Mucosa of descending colon (tissue), 3 donors: ENCODE data around the gene KRTAP2-4. TPM values are rescaled to one million over a fixed set of nuclear protein-coding genes. Genes with fewer than 3 reads are reported as not detected.

ENCODE experiments used
- ATAC-seq: fragments of 200-7000 bp; cut with Tn5 transposase; one replicate; pipeline ENCODE4 v1.9.1; 2020; ENCODE audit warnings: mild to moderate bottlenecking, moderate library complexity
- DNase-seq, 3 donors: peaks; one replicate each; pipeline ENCODE4 v3.0.0-alpha.2; 2020
- H3K36me3 ChIP-seq: fragments of 200-600 bp; one replicate; pipeline ENCODE4 v1.8.0; 2021; ENCODE audit warnings: low read depth, mild to moderate bottlenecking
- H3K4me1 ChIP-seq: fragments of 200-600 bp; one replicate; pipeline ENCODE4 v1.8.0; 2021; ENCODE audit warnings: low read depth, mild to moderate bottlenecking
- H3K4me3 ChIP-seq: fragments of 200-600 bp; one replicate; pipeline ENCODE4 v1.8.0; 2021; ENCODE audit warnings: mild to moderate bottlenecking
- H3K9me3 ChIP-seq: fragments of 200-600 bp; one replicate; pipeline ENCODE4 v1.8.0; 2021; ENCODE audit warnings: mild to moderate bottlenecking
- CTCF ChIP-seq: fragments of 200-600 bp; IDR thresholded peaks from one replicate; pipeline ENCODE4 v1.8.0; 2022; ENCODE audit warnings: antibody characterized with exemption, mild to moderate bottlenecking
- intact Hi-C, 2 donors: fragments of 100-400 bp; cut with DNase I in 1 of 2; cut with micrococcal nuclease in 1 of 2; formaldehyde crosslinking; loops; one replicate each; pipeline versions ENCODE4 v1.11.0 to v1.11.1; 2022; cut with DNase I, micrococcal nuclease
- total RNA-seq, 3 donors: library from RNA; stranded (reverse); fragmentation: NEBNext Ultra II Directional in 2 of 3; extraction: Animal tissue kit (Norgen Biotek cat#: 25700) in 2 of 3; gene quantifications; one replicate each; pipeline versions ENCODE4 v1.2.1 to v1.2.4, GENCODE V29; 2021 to 2023
- donor health status: DM: no; HTN: no; CAD: no; lungs with moderate emphysema.
- donor health status: DM: no; HTN: no; CAD: no.
- donor health status: DM: no; HTN: yes; CAD: no.

The KRTAP2-4 gene
- total RNA-seq, 3 donors from 2014 or later = not detected

- no peaks in the 10 kb centered on the region for H3K36me3 ChIP-seq
- DNase-seq (no peak), ATAC-seq (no peak)
- no peak overlapping the region for H3K4me3 ChIP-seq
- no peaks in the 10 kb centered on the region for H3K4me1 ChIP-seq
- TF ChIP-seq CTCF = no peak
- intact Hi-C loops = no loop called here
- no peaks in the 10 kb centered on the region for H3K9me3 ChIP-seq
Observed at GRCh38 chr17:41018541-41018940, 47.1 kb downstream of the KRTAP2-4 start.

GRCh38 chr17:41016578-41017215 lies 49.0 kb downstream of the KRTAP2-4 start:
- no peak for DNase-seq
- intact Hi-C loops = no loop called here
- Histone ChIP-seq H3K9me3 (no peaks in the 10 kb centered on the region), H3K4me1 (no peaks in the 10 kb centered on the region), H3K4me3 (no peak overlapping the region), H3K36me3 (no peaks in the 10 kb centered on the region)
- no peak for TF ChIP-seq CTCF
- ATAC-seq = no peak

- DNase-seq (no peak), ATAC-seq (no peak)
- Histone ChIP-seq H3K36me3 (no peaks in the 10 kb centered on the region), H3K9me3 (no peaks in the 10 kb centered on the region), H3K4me3 (no peak overlapping the region), H3K4me1 (no peaks in the 10 kb centered on the region)
- TF ChIP-seq CTCF = no peak
- intact Hi-C loops = no loop called here
Observed at GRCh38 chr17:41015454-41015853, 50.2 kb downstream of the KRTAP2-4 start.

Other genes starting within 250 kb of the KRTAP2-4 start
- gene KRT10, start 243.3 kb downstream of the KRTAP2-4 start, total RNA-seq = 10 to 100 TPM; 24.5 to 33.1 (median 26.4) TPM
- gene KRT12, start 198.7 kb downstream of the KRTAP2-4 start, total RNA-seq = 1 to 10 TPM in 2 of 3 donors, under 1 TPM in 1; 0.80 to 6.0 (median 2.5) TPM
- gene KRT20, start 180.6 kb downstream of the KRTAP2-4 start, total RNA-seq = 1,000 to 10,000 TPM in 2 of 3 donors, 100 to 1,000 TPM in 1; 553 to 1,810 (median 1,312) TPM
- under 1 TPM in 1 of 3 donors, not detected in 2; 0.53 TPM for gene KRT23, start 128.2 kb downstream of the KRTAP2-4 start, total RNA-seq
- gene KRT39, start 98.9 kb downstream of the KRTAP2-4 start, total RNA-seq = under 1 TPM in 1 of 3 donors, not detected in 2; 0.52 TPM
- under 1 TPM in 1 of 3 donors, not detected in 2; 0.22 TPM for gene KRT40, start 81.6 kb downstream of the KRTAP2-4 start, total RNA-seq
- not detected for gene KRTAP3-3, start 71.7 kb downstream of the KRTAP2-4 start, total RNA-seq
- not detected for gene KRTAP3-2, start 66.0 kb downstream of the KRTAP2-4 start, total RNA-seq
- not detected for gene KRTAP3-1, start 56.8 kb downstream of the KRTAP2-4 start, total RNA-seq
- gene KRTAP1-5, start 38.7 kb downstream of the KRTAP2-4 start, total RNA-seq = not detected
- gene KRTAP1-4, start 35.7 kb downstream of the KRTAP2-4 start, total RNA-seq = not detected
- not detected for gene KRTAP1-3, start 31.0 kb downstream of the KRTAP2-4 start, total RNA-seq
- gene KRTAP1-1, start 24.4 kb downstream of the KRTAP2-4 start, total RNA-seq = not detected
- not detected for gene KRTAP2-1, start 18.6 kb downstream of the KRTAP2-4 start, total RNA-seq
- gene KRTAP2-2, start 10.6 kb downstream of the KRTAP2-4 start, total RNA-seq = not detected
- not detected for gene KRTAP2-3, start 5.8 kb downstream of the KRTAP2-4 start, total RNA-seq
- not detected for gene KRTAP4-7, start 18.3 kb upstream of the KRTAP2-4 start, total RNA-seq
- not detected for gene KRTAP4-8, start 32.3 kb upstream of the KRTAP2-4 start, total RNA-seq
- gene KRTAP4-16, start 36.3 kb upstream of the KRTAP2-4 start, total RNA-seq = not detected
- not detected for gene KRTAP4-9, start 39.5 kb upstream of the KRTAP2-4 start, total RNA-seq
- gene KRTAP4-11, start 52.5 kb upstream of the KRTAP2-4 start, total RNA-seq = not detected
- not detected for gene KRTAP4-12, start 58.3 kb upstream of the KRTAP2-4 start, total RNA-seq
- not detected for gene KRTAP4-6, start 74.7 kb upstream of the KRTAP2-4 start, total RNA-seq
- gene KRTAP4-5, start 83.9 kb upstream of the KRTAP2-4 start, total RNA-seq = not detected
- not detected for gene KRTAP4-4, start 94.9 kb upstream of the KRTAP2-4 start, total RNA-seq
- not detected for gene KRTAP4-3, start 102.3 kb upstream of the KRTAP2-4 start, total RNA-seq
- not detected for gene KRTAP4-2, start 112.3 kb upstream of the KRTAP2-4 start, total RNA-seq
- under 1 TPM in 1 of 3 donors, not detected in 2; 0.84 TPM for gene KRTAP4-1, start 119.0 kb upstream of the KRTAP2-4 start, total RNA-seq
- not detected for gene KRTAP9-1, start 124.0 kb upstream of the KRTAP2-4 start, total RNA-seq
- not detected for gene KRTAP9-2, start 160.8 kb upstream of the KRTAP2-4 start, total RNA-seq
- gene KRTAP9-3, start 166.6 kb upstream of the KRTAP2-4 start, total RNA-seq = not detected
- gene KRTAP9-8, start 172.1 kb upstream of the KRTAP2-4 start, total RNA-seq = not detected
- gene KRTAP9-4, start 183.8 kb upstream of the KRTAP2-4 start, total RNA-seq = not detected
- gene KRTAP9-9, start 189.5 kb upstream of the KRTAP2-4 start, total RNA-seq = not detected
- not detected for gene KRTAP9-6, start 199.5 kb upstream of the KRTAP2-4 start, total RNA-seq
- gene KRTAP9-7, start 209.8 kb upstream of the KRTAP2-4 start, total RNA-seq = not detected
- not detected for gene KRTAP29-1, start 237.0 kb upstream of the KRTAP2-4 start, total RNA-seq
- gene KRTAP16-1, start 243.4 kb upstream of the KRTAP2-4 start, total RNA-seq = not detected
- not detected for gene KRTAP17-1, start 249.8 kb upstream of the KRTAP2-4 start, total RNA-seq